Activated naive CD4-positive, alpha-beta T cell treated with Interleukin-2 at 50 U/mL for 16 hours (primary cell): ENCODE data around the gene COL4A2.
"Not testable (repeated sequence)": the region's sequence is repeated elsewhere in the genome, so short reads cannot be mapped to it uniquely, and the experiment has no call there.

Experiments used
- DNase-seq: peaks from one replicate; pipeline ENCODE4 v3.0.0-alpha.2; 2020

COL4A2 gene

GRCh38 chr13:110483386-110483968, 176.4 kb downstream of the COL4A2 start:
- no peak for DNase-seq

GRCh38 chr13:110484290-110485048, 177.4 kb downstream of the COL4A2 start:
- no peak for DNase-seq

GRCh38 chr13:110485604-110486003, 178.5 kb downstream of the COL4A2 start:
- DNase-seq, result no peak

GRCh38 chr13:110486061-110486715, 179.1 kb downstream of the COL4A2 start:
- DNase-seq, result no peak

- DNase-seq, result not testable (repeated sequence)
Observed at GRCh38 chr13:110486880-110487279, 179.8 kb downstream of the COL4A2 start.

- DNase-seq, result no peak
Observed at GRCh38 chr13:110490009-110490770, 183.1 kb downstream of the COL4A2 start.

GRCh38 chr13:110491869-110492678, 185.0 kb downstream of the COL4A2 start:
- no peak for DNase-seq

GRCh38 chr13:110492679-110493593, 185.9 kb downstream of the COL4A2 start:
- DNase-seq, result no peak

GRCh38 chr13:110493613-110494012, 186.5 kb downstream of the COL4A2 start:
- DNase-seq, result no peak

GRCh38 chr13:110495376-110495775, 188.3 kb downstream of the COL4A2 start:
- no peak for DNase-seq

GRCh38 chr13:110495881-110496280, 188.8 kb downstream of the COL4A2 start:
- no peak for DNase-seq

GRCh38 chr13:110496281-110496680, 189.2 kb downstream of the COL4A2 start:
- no peak for DNase-seq

GRCh38 chr13:110497003-110497402, 189.9 kb downstream of the COL4A2 start:
- no peak for DNase-seq

- DNase-seq, result not testable (repeated sequence)
Observed at GRCh38 chr13:110497896-110498295, 190.8 kb downstream of the COL4A2 start.

GRCh38 chr13:110498327-110498726, 191.2 kb downstream of the COL4A2 start:
- DNase-seq, result no peak

- no peak for DNase-seq
Observed at GRCh38 chr13:110498765-110499164, 191.7 kb downstream of the COL4A2 start.

GRCh38 chr13:110499621-110500281, 192.7 kb downstream of the COL4A2 start:
- DNase-seq, result no peak

GRCh38 chr13:110500341-110500740, 193.3 kb downstream of the COL4A2 start:
- no peak for DNase-seq

GRCh38 chr13:110501188-110501587, 194.1 kb downstream of the COL4A2 start:
- DNase-seq, result no peak

GRCh38 chr13:110503037-110503901, 196.2 kb downstream of the COL4A2 start:
- no peak for DNase-seq
